Spleen (tissue), 11 donors: ENCODE results near the gene SFRP2. TPM values are rescaled to one million over a fixed set of nuclear protein-coding genes. Genes with fewer than 3 reads are reported as not detected.

Experiments
- DNase-seq: peaks from one replicate; pipeline ENCODE4 v3.0.0-alpha.2; 2020
- H3K27ac ChIP-seq, 8 donors: fragments of 200-600 bp; sonication (generic) in 7 of 8; 1 replicate in 4 of 8; 2 replicates in 4 of 8; pipeline versions ENCODE4 v1.5.0 to v1.8.0; 2016 to 2021; ENCODE audit warnings: inconsistent platforms in 4 of 8, mild to moderate bottlenecking in 4 of 8, moderate library complexity in 1 of 8
- H3K27me3 ChIP-seq, 7 donors: fragments of 200-600 bp; sonication (generic) in 6 of 7; replicated peaks in 1 of 7; 1 replicate in 4 of 7; 2 replicates in 3 of 7; pipeline versions ENCODE4 v1.5.0 to v1.8.0; 2016 to 2021; ENCODE audit warnings: inconsistent platforms in 3 of 7, mild to moderate bottlenecking in 1 of 7
- H3K36me3 ChIP-seq, 6 donors: fragments of 200-600 bp; sonication (generic) in 5 of 6; 1 replicate in 4 of 6; 2 replicates in 2 of 6; pipeline versions ENCODE4 v1.5.0 to v1.8.0; 2016 to 2021; ENCODE audit warnings: inconsistent platforms in 2 of 6
- H3K4me1 ChIP-seq, 6 donors: fragments of 200-600 bp; sonication (generic) in 5 of 6; 1 replicate in 3 of 6; 2 replicates in 3 of 6; pipeline versions ENCODE4 v1.5.0 to v1.8.0; 2016 to 2021; ENCODE audit warnings: inconsistent platforms in 3 of 6
- H3K4me3 ChIP-seq, 8 donors: fragments of 200-600 bp; sonication (generic) in 7 of 8; 1 replicate in 4 of 8; 2 replicates in 4 of 8; pipeline versions ENCODE4 v1.5.0 to v1.8.0; 2016 to 2021; ENCODE audit warnings: inconsistent platforms in 4 of 8, mild to moderate bottlenecking in 4 of 8, moderate library complexity in 2 of 8
- H3K9me3 ChIP-seq, 8 donors: fragments of 200-600 bp; sonication (generic) in 7 of 8; 1 replicate in 4 of 8; 2 replicates in 4 of 8; pipeline versions ENCODE4 v1.5.0 to v1.8.0; 2016 to 2021; ENCODE audit warnings: inconsistent platforms in 4 of 8
- POLR2A ChIP-seq, 3 donors: fragments of 450-650 bp; IDR thresholded peaks; one replicate each; pipeline ENCODE4 v1.5.1; 2017; ENCODE audit warnings: antibody characterized with exemption in 3 of 3, mild to moderate bottlenecking in 1 of 3
- POLR2AphosphoS5 ChIP-seq, 3 donors: sonication (generic); formaldehyde crosslinking; IDR thresholded peaks; one replicate each; pipeline ENCODE4 v1.5.1; 2017; ENCODE audit warnings: antibody characterized with exemption in 3 of 3
- WGBS, 5 donors: extraction: QIAGEN DNeasy Blood & Tissue Kit in 3 of 5; methylation state at CpG; one replicate each; pipeline versions ENCODE4 v1.1.5 to v1.1.7; 2013 to 2018; 5-methylcytosine and 5-hydroxymethylcytosine counted together
- intact Hi-C: fragments of 100-400 bp; cut with DNase I; formaldehyde crosslinking; loops from one replicate; pipeline ENCODE4 v1.15.0; 2023; ENCODE audit warnings: low total_unique reads
- polyA plus RNA-seq, 3 donors: library from polyadenylated mRNA; stranded (reverse); fragments of 200-250 nt; gene quantifications; one replicate each; pipeline ENCODE4 v1.2.1, GENCODE V29; 2013
- total RNA-seq, 7 donors: library from RNA; depleted of rRNA in 3 of 7; stranded (reverse); fragments of >200 nt in 3 of 7; fragmentation: NEBNext Ultra II Directional in 4 of 7; extraction: Animal tissue kit (Norgen Biotek cat#: 25700) in 4 of 7; gene quantifications; one replicate each; pipeline versions ENCODE4 v1.1.0 to v1.2.1, GENCODE V29; 2016 to 2021
- TF ChIP-seq, protein P1 (sequence below), 11 experiments: fragments of 200-600 bp in 7 of 11; fragments of 450-650 bp in 4 of 11; sonication (generic) in 4 of 11; IDR thresholded peaks in 8 of 11; conservative IDR thresholded peaks in 3 of 11; 1 replicate in 7 of 11; 2 replicates in 4 of 11; pipeline versions ENCODE4 v1.4.0 to v1.8.0; 2016 to 2021; ENCODE audit warnings: antibody characterized with exemption in 11 of 11, inconsistent platforms in 4 of 11, mild to moderate bottlenecking in 1 of 11
- donor health status: healthy with polysubstance abuse.
- donor health status: DM: no; HTN: no; CAD: no; lungs with moderate emphysema.
- donor health status: DM: no; HTN: no; CAD: no.
- donor health status: Bipolar disorder and iron deficiency.
- donor health status: healthy.
- donor health status: DM: no; HTN: no; CAD: no.
- donor health status: DM: yes; HTN: yes; CAD: no.

Gene SFRP2
- total and polyA plus RNA-seq, 10 donors: 0.23 to 0.94 (median 0.43) TPM; not detected in 2

DNA sequence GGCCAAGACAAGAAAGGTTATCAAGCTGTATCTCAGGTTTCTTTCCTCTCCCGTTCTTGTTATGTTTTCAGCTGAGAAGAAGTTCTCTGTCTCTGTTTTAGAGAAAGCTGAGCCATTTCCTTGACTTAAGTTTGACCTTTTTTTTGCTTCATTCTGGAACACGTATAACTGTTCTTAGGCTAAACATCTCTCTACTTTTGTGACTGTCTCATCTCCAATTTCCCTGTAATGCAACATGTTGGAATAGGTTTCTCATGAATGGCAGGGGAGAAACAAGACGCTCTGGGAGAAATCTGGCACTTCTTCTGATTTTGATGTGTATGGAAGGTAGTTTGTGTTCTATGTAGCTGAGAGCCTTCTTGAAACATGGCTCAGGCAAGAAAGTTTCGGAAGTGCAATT lies 36.2 kb upstream of the SFRP2 start:
- 83 to 87% (median 83%) methylated on average over 4 of the region's 4 CpGs for WGBS, 5 donors
- H3K36me3 ChIP-seq: no peaks in the 10 kb centered on the region
- TF ChIP-seq POLR2A (IDR thresholded peaks at IDR 0.05): no peak
- TF ChIP-seq, protein P1, sequence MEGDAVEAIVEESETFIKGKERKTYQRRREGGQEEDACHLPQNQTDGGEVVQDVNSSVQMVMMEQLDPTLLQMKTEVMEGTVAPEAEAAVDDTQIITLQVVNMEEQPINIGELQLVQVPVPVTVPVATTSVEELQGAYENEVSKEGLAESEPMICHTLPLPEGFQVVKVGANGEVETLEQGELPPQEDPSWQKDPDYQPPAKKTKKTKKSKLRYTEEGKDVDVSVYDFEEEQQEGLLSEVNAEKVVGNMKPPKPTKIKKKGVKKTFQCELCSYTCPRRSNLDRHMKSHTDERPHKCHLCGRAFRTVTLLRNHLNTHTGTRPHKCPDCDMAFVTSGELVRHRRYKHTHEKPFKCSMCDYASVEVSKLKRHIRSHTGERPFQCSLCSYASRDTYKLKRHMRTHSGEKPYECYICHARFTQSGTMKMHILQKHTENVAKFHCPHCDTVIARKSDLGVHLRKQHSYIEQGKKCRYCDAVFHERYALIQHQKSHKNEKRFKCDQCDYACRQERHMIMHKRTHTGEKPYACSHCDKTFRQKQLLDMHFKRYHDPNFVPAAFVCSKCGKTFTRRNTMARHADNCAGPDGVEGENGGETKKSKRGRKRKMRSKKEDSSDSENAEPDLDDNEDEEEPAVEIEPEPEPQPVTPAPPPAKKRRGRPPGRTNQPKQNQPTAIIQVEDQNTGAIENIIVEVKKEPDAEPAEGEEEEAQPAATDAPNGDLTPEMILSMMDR (IDR thresholded peaks at IDR 0.05 in 8 of 11, conservative IDR thresholded peaks at IDR 0.05 in 3 of 11): no peak
- no peak for TF ChIP-seq POLR2AphosphoS5 (IDR thresholded peaks at IDR 0.05)
- DNase-seq: no peak
- H3K27ac ChIP-seq: no peak overlapping the region
- intact Hi-C loops: no loop called here
- no peak overlapping the region for H3K4me3 ChIP-seq
- peaks cover 0 to 5% (median 0%) of the 10 kb centered on the region in 8 donors for H3K9me3 ChIP-seq
- H3K4me1 ChIP-seq: no peaks in the 10 kb centered on the region
- H3K27me3 ChIP-seq: no peaks in the 10 kb centered on the region

DNA sequence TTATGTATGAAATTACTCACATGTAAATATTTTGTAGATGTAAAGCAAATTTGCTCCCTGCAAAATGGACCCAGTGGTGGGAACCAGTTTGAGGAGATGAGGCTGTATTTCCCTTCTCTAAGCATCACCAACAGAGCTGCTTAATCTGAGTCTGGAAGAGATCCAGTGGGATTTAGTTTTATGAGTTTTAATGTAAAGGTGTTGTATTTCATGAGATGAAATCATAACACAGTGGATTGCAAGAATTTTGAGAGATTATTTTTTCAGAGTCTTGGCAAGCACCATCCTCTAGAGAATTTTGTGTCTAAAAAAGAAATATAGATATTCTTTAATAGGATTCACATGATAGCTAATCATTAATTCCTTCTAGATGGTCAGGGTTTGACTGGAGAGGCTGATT lies 35.6 kb upstream of the SFRP2 start:
- intact Hi-C loops: no loop called here
- no peaks in the 10 kb centered on the region for H3K4me1 ChIP-seq
- H3K36me3 ChIP-seq: no peaks in the 10 kb centered on the region
- no peak overlapping the region for H3K27ac ChIP-seq
- peaks cover 0 to 10% (median 0%) of the 10 kb centered on the region in 8 donors for H3K9me3 ChIP-seq
- H3K27me3 ChIP-seq: no peaks in the 10 kb centered on the region
- TF ChIP-seq, protein P1 (IDR thresholded peaks at IDR 0.05 in 8 of 11, conservative IDR thresholded peaks at IDR 0.05 in 3 of 11): no peak
- no peak for TF ChIP-seq POLR2AphosphoS5 (IDR thresholded peaks at IDR 0.05)
- no peak for TF ChIP-seq POLR2A (IDR thresholded peaks at IDR 0.05)
- no peak for DNase-seq
- no peak overlapping the region for H3K4me3 ChIP-seq

DNA sequence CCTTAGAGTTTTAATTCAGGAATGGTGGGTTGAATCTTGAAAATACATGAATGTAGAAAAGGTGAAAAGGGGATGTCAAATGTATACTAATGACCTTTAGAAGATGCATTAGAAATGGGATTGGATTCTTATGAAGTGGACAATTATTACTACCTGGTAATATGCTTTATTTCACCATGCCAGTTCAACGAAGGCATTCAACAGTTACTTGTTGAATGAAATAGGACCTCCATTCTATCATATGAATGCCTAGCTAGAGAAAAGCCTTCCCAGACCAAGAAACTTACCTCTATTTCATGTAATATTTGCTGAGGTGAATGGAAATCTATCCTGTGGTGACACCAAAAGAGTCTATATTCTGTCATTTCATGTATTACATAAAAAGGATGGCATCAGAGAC lies 34.6 kb upstream of the SFRP2 start:
- no peak for TF ChIP-seq POLR2A (IDR thresholded peaks at IDR 0.05)
- TF ChIP-seq, protein P1 (IDR thresholded peaks at IDR 0.05 in 8 of 11, conservative IDR thresholded peaks at IDR 0.05 in 3 of 11): no peak
- no peak for TF ChIP-seq POLR2AphosphoS5 (IDR thresholded peaks at IDR 0.05)
- Histone ChIP-seq H3K36me3 (no peaks in the 10 kb centered on the region), H3K4me1 (no peaks in the 10 kb centered on the region), H3K27ac (no peak overlapping the region), H3K4me3 (no peak overlapping the region), H3K9me3 (peaks cover 0 to 14% (median 0%) of the 10 kb centered on the region in 8 donors), H3K27me3 (no peaks in the 10 kb centered on the region)
- 83 to 93% (median 90%) methylated on average over 1 of the region's 1 CpG for WGBS, 5 donors
- no peak for DNase-seq
- intact Hi-C loops: no loop called here

DNA sequence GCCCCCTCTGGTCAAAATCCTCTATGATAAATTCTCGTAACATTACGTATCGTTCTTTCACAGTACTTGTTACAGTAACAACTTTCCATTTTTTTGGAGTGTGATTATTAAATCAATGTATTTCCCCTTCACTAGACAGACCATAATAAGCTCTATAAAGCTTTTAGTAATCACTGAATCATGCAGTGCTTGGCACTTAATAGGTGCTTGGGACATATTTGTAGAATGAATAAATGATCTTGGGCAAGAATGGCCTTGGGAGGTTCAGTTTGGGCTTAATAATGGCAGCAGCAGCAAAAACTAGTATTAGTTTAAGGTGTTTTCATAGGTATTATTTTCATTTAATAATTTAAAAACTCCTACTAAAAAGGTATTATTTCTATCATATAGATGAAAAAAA lies 33.4 kb upstream of the SFRP2 start:
- no peaks in the 10 kb centered on the region for H3K4me1 ChIP-seq
- WGBS, 5 donors: 60 to 79% (median 64%) methylated on average over 3 of the region's 3 CpGs
- peaks cover 0 to 14% (median 0%) of the 10 kb centered on the region in 8 donors for H3K9me3 ChIP-seq
- H3K4me3 ChIP-seq: no peak overlapping the region
- H3K27me3 ChIP-seq: peaks cover 0 to 5% (median 0%) of the 10 kb centered on the region in 7 donors
- no peak for TF ChIP-seq POLR2AphosphoS5 (IDR thresholded peaks at IDR 0.05)
- TF ChIP-seq, protein P1 (IDR thresholded peaks at IDR 0.05 in 8 of 11, conservative IDR thresholded peaks at IDR 0.05 in 3 of 11): no peak
- TF ChIP-seq POLR2A (IDR thresholded peaks at IDR 0.05): no peak
- no peak overlapping the region for H3K27ac ChIP-seq
- intact Hi-C loops: no loop called here
- no peaks in the 10 kb centered on the region for H3K36me3 ChIP-seq
- DNase-seq: no peak
